Right hindlimb (tissue), 1 donor: Measurements from ENCODE around the gene PTPN3.
"Not testable (repeated sequence)": the region's sequence is repeated elsewhere in the genome, so short reads cannot be mapped to it uniquely, and the experiment has no call there.

ENCODE experiments used
- DNase-seq: peaks from one replicate; pipeline ENCODE4 v3.0.0-alpha.2; 2018

Gene PTPN3

GRCh38 chr9:109498195-109499092, at the start of gene PTPN3:
Gene PTPN3 (minus strand): TSS chr9:109498307. CDS start chr9:109463434, 34,873 bp downstream.
- no peak for DNase-seq

- DNase-seq: not testable (repeated sequence)
Observed at GRCh38 chr9:109544954-109545353, 46.8 kb upstream of the PTPN3 start.

GRCh38 chr9:109542922-109543321, 44.8 kb upstream of the PTPN3 start:
- DNase-seq: no peak

- DNase-seq: no peak
Observed at GRCh38 chr9:109538346-109538745, 40.2 kb upstream of the PTPN3 start.

- DNase-seq: no peak
Observed at GRCh38 chr9:109537288-109537687, 39.2 kb upstream of the PTPN3 start.

GRCh38 chr9:109536859-109537258, 38.8 kb upstream of the PTPN3 start:
- no peak for DNase-seq

- DNase-seq: no peak
Observed at GRCh38 chr9:109535365-109535764, 37.3 kb upstream of the PTPN3 start.

- no peak for DNase-seq
Observed at GRCh38 chr9:109534151-109534550, 36.0 kb upstream of the PTPN3 start.

- DNase-seq: not testable (repeated sequence)
Observed at GRCh38 chr9:109532652-109533051, 34.5 kb upstream of the PTPN3 start.

GRCh38 chr9:109522106-109522505, 24.0 kb upstream of the PTPN3 start:
- DNase-seq: no peak

- peak; percentile 75 for DNase-seq
Observed at GRCh38 chr9:109520475-109521132, 22.5 kb upstream of the PTPN3 start.

- DNase-seq: no peak
Observed at GRCh38 chr9:109519366-109519765, 21.3 kb upstream of the PTPN3 start.

- no peak for DNase-seq
Observed at GRCh38 chr9:109518621-109519335, 20.7 kb upstream of the PTPN3 start.

GRCh38 chr9:109517901-109518377, 19.8 kb upstream of the PTPN3 start:
- no peak for DNase-seq

- DNase-seq: no peak
Observed at GRCh38 chr9:109513871-109514270, 15.8 kb upstream of the PTPN3 start.

GRCh38 chr9:109512170-109512756, 14.2 kb upstream of the PTPN3 start:
- DNase-seq: no peak

- DNase-seq: no peak
Observed at GRCh38 chr9:109510506-109510905, 12.4 kb upstream of the PTPN3 start.

GRCh38 chr9:109510042-109510441, 11.9 kb upstream of the PTPN3 start:
- DNase-seq: not testable (repeated sequence)

GRCh38 chr9:109509611-109510010, 11.5 kb upstream of the PTPN3 start:
- no peak for DNase-seq

GRCh38 chr9:109507421-109507838, 9.3 kb upstream of the PTPN3 start:
- DNase-seq: no peak

GRCh38 chr9:109506097-109506712, 8.1 kb upstream of the PTPN3 start:
- DNase-seq: no peak

GRCh38 chr9:109504689-109505088, 6.6 kb upstream of the PTPN3 start:
- DNase-seq: no peak
